HL-60 (cell line): ENCODE measurements around the gene SLC10A7.

Source experiments
- DNase-seq, 2 experiments: peaks; one replicate each; pipeline ENCODE4 v3.0.0-alpha.2; 2010 to 2020; ENCODE audit warnings: low read depth in 1 of 2, low spot score in 1 of 2
- H3K27ac ChIP-seq: fragments of 250-450 bp; sonication (Bioruptor Pico); replicated peaks from 2 replicates; pipeline ENCODE4 v1.5.1; 2020; ENCODE audit warnings: mild to moderate bottlenecking, moderate library complexity
- H3K27me3 ChIP-seq: fragments of 250-450 bp; sonication (Bioruptor Pico); 2 replicates; pipeline ENCODE4 v1.5.1; 2021; ENCODE audit warnings: mild to moderate bottlenecking, moderate library complexity; ENCODE audit not compliant: insufficient read depth, poor library complexity, severe bottlenecking
- H3K4me3 ChIP-seq: replicated peaks from 2 replicates; pipeline ENCODE4 v1.5.1; 2011; ENCODE audit warnings: mild to moderate bottlenecking, control low read depth, low read length; ENCODE audit not compliant: insufficient read depth
- GABPA ChIP-seq: IDR thresholded peaks from 2 replicates; pipeline ENCODE4 v1.6.1; 2012; ENCODE audit warnings: low read depth
- POLR2AphosphoS5 ChIP-seq: IDR thresholded peaks from 2 replicates; pipeline ENCODE4 v1.6.1; 2012; ENCODE audit warnings: low read depth
- SPI1 ChIP-seq: IDR thresholded peaks from 2 replicates; pipeline ENCODE4 v1.6.1; 2012; ENCODE audit warnings: low read depth, mild to moderate bottlenecking, borderline replicate concordance
- TF ChIP-seq, protein P1 (sequence below): IDR thresholded peaks from 2 replicates; pipeline ENCODE4 v1.6.1; 2012; ENCODE audit warnings: low read depth; ENCODE audit not compliant: insufficient replicate concordance
- TF ChIP-seq, protein P2 (sequence below): IDR thresholded peaks from one replicate; pipeline ENCODE4 v1.5.1; 2011; ENCODE audit warnings: low read length, control low read depth, inconsistent platforms; ENCODE audit not compliant: insufficient read depth

Gene SLC10A7

DNA sequence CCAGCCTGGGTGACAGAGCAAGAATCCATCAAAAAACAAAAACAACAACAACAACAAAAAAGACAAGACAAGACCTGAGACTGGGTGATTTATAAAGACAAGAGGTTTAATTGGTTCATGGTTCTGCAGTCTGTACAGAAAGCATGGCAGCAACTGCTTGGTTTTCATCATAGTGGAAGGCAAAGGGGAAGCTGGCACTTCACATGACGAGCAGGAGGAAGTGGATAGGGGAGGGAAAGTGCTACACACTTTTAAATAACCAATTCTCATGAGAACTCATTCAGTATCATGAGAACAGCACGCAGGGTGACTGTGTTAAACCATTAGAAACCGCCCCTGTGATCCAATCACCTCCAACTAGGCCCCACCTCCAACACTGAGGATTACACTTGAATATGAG lies 28.4 kb upstream of the SLC10A7 start:
- no peaks in the 10 kb centered on the region for H3K27me3 ChIP-seq
- no peak overlapping the region for H3K27ac ChIP-seq
- no peak overlapping the region for H3K4me3 ChIP-seq
- TF ChIP-seq, protein P1, sequence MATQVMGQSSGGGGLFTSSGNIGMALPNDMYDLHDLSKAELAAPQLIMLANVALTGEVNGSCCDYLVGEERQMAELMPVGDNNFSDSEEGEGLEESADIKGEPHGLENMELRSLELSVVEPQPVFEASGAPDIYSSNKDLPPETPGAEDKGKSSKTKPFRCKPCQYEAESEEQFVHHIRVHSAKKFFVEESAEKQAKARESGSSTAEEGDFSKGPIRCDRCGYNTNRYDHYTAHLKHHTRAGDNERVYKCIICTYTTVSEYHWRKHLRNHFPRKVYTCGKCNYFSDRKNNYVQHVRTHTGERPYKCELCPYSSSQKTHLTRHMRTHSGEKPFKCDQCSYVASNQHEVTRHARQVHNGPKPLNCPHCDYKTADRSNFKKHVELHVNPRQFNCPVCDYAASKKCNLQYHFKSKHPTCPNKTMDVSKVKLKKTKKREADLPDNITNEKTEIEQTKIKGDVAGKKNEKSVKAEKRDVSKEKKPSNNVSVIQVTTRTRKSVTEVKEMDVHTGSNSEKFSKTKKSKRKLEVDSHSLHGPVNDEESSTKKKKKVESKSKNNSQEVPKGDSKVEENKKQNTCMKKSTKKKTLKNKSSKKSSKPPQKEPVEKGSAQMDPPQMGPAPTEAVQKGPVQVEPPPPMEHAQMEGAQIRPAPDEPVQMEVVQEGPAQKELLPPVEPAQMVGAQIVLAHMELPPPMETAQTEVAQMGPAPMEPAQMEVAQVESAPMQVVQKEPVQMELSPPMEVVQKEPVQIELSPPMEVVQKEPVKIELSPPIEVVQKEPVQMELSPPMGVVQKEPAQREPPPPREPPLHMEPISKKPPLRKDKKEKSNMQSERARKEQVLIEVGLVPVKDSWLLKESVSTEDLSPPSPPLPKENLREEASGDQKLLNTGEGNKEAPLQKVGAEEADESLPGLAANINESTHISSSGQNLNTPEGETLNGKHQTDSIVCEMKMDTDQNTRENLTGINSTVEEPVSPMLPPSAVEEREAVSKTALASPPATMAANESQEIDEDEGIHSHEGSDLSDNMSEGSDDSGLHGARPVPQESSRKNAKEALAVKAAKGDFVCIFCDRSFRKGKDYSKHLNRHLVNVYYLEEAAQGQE: no peak
- peak; percentile 78 for TF ChIP-seq SPI1
- TF ChIP-seq POLR2AphosphoS5: no peak
- TF ChIP-seq GABPA: peak; percentile 38
- TF ChIP-seq, protein P2, sequence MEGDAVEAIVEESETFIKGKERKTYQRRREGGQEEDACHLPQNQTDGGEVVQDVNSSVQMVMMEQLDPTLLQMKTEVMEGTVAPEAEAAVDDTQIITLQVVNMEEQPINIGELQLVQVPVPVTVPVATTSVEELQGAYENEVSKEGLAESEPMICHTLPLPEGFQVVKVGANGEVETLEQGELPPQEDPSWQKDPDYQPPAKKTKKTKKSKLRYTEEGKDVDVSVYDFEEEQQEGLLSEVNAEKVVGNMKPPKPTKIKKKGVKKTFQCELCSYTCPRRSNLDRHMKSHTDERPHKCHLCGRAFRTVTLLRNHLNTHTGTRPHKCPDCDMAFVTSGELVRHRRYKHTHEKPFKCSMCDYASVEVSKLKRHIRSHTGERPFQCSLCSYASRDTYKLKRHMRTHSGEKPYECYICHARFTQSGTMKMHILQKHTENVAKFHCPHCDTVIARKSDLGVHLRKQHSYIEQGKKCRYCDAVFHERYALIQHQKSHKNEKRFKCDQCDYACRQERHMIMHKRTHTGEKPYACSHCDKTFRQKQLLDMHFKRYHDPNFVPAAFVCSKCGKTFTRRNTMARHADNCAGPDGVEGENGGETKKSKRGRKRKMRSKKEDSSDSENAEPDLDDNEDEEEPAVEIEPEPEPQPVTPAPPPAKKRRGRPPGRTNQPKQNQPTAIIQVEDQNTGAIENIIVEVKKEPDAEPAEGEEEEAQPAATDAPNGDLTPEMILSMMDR: no peak
- DNase-seq: peak in 1 of 2 experiments; percentile 62

DNA sequence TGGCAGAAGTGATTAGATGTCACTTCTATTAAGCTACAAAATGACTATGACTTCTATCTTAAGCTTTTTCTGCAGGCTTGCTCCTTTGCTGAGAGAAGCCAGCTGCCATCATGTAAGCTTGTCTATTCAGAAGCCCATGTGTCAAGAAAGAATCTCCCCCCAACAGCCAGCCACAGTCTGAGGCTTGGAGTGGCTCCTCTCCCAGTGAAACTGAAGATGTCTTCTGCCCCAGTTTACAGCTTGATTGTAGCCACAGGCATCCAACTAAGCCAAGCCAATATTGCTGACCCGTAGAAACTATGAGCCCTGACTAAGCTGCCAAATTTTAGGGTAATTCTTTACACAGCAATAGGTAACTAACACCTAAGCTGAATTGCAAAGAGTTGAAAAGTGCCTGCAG lies 26.7 kb upstream of the SLC10A7 start:
- no peak for TF ChIP-seq GABPA
- no peak overlapping the region for H3K27ac ChIP-seq

DNA sequence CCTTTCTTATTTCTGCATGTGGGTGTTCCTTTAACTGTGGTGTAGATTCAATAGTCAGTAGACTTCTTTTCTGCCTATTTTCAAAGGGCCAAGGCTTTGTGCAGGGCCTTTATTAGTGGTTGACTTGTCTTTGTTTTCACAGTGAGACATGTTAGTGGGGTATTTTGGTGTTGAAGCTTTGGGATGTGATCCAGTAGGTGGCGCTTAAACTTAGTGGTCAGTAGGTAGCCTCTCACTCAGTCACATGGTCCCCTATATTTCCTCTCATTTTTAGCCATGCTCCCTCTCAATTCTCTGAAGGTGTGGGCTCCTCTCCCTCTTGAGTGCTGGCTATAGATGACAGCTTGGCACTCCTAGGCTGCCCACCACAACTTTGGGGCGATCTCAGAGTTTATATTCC lies 23.4 kb upstream of the SLC10A7 start:
- Histone ChIP-seq H3K27me3 (no peaks in the 10 kb centered on the region), H3K4me3 (no peak overlapping the region), H3K27ac (no peak overlapping the region)
- TF ChIP-seq GABPA (no peak), POLR2AphosphoS5 (no peak), SPI1 (no peak)
- TF ChIP-seq, protein P2: no peak
- TF ChIP-seq, protein P1: no peak
- DNase-seq: no peak

More for the DNA sequence above, 26.7 kb upstream of the SLC10A7 start:
- Histone ChIP-seq H3K27me3 (no peaks in the 10 kb centered on the region), H3K4me3 (no peak overlapping the region)
- no peak for DNase-seq

DNA sequence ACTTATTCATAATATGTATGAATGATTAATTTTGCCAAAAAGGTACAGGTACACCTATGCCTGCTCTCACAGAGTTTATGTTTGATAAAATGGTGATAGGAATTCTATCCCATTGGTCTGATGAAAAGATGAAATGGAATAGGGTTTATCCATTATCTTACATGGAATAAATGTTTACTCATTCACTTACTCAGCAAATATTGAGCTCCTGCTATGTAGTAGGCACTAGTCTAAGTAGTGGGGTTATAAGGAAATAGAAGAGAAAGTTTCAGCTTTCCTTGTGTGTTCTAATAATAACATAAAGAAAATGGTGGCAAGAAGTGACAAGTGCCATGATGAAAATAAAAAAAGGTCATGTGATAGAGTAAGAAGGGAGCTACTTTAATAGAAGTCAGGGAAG lies 12.4 kb upstream of the SLC10A7 start:
- no peak for DNase-seq
- TF ChIP-seq, protein P2: no peak
- TF ChIP-seq, protein P1: no peak
- TF ChIP-seq GABPA: no peak
- no peak for TF ChIP-seq POLR2AphosphoS5
- no peak for TF ChIP-seq SPI1
- Histone ChIP-seq H3K27ac (no peak overlapping the region), H3K4me3 (no peak overlapping the region), H3K27me3 (no peaks in the 10 kb centered on the region)
